SK-N-SH treated with all-trans-retinoic acid at 6 μM for 48 hours (cell line): Measurements from ENCODE around the gene TPRG1L.

Experiments used
- ATAC-seq: fragments of 200-7000 bp; cut with Tn5 transposase; 3 replicates; pipeline ENCODE4 v1.9.1; 2020; ENCODE audit warnings: mild to moderate bottlenecking, moderate library complexity
- ARNTL ChIP-seq: fragments of 450-650 bp; formaldehyde crosslinking; IDR thresholded peaks from 2 replicates; pipeline ENCODE4 v1.5.0; 2020; ENCODE audit warnings: low read depth, mild to moderate bottlenecking, moderate library complexity, borderline replicate concordance
- BACH2 ChIP-seq: fragments of 250-450 bp; sonication (Bioruptor Pico); IDR thresholded peaks from 2 replicates; pipeline ENCODE4 v1.9.0; 2021; ENCODE audit warnings: mild to moderate bottlenecking, borderline replicate concordance
- CSDC2 ChIP-seq: fragments of 250-450 bp; sonication (Bioruptor Pico); IDR thresholded peaks from 2 replicates; pipeline ENCODE4 v1.5.0; 2020; ENCODE audit warnings: mild to moderate bottlenecking, moderate library complexity
- GLIS3 ChIP-seq: fragments of 250-450 bp; sonication (Bioruptor Pico); IDR thresholded peaks from 2 replicates; pipeline ENCODE4 v1.5.0; 2020; ENCODE audit warnings: mild to moderate bottlenecking, moderate library complexity
- ISL1 ChIP-seq: fragments of 250-450 bp; sonication (Bioruptor Pico); IDR thresholded peaks from 2 replicates; pipeline ENCODE4 v2.1.2; 2022; ENCODE audit warnings: mild to moderate bottlenecking, moderate library complexity
- PATZ1 ChIP-seq: fragments of 250-450 bp; sonication (Bioruptor Pico); IDR thresholded peaks from 2 replicates; pipeline ENCODE4 v1.8.0; 2020; ENCODE audit warnings: mild to moderate bottlenecking, moderate library complexity, borderline replicate concordance
- PPARA ChIP-seq: fragments of 250-450 bp; sonication (Bioruptor Pico); IDR thresholded peaks from 2 replicates; pipeline ENCODE4 v1.5.0; 2020; ENCODE audit warnings: mild to moderate bottlenecking, borderline replicate concordance
- RARB ChIP-seq: fragments of 250-450 bp; sonication (Bioruptor Pico); IDR thresholded peaks from 2 replicates; pipeline ENCODE4 v1.8.0; 2021; ENCODE audit warnings: mild to moderate bottlenecking, moderate library complexity
- TCF4 ChIP-seq: fragments of 250-450 bp; sonication (Bioruptor Pico); IDR thresholded peaks from 2 replicates; pipeline ENCODE4 v1.8.0; 2021; ENCODE audit warnings: mild to moderate bottlenecking, moderate library complexity, borderline replicate concordance
- TOX ChIP-seq: fragments of 250-450 bp; sonication (Bioruptor Pico); IDR thresholded peaks from 2 replicates; pipeline ENCODE4 v1.8.0; 2021; ENCODE audit warnings: mild to moderate bottlenecking, moderate library complexity, borderline replicate concordance
- TSHZ2 ChIP-seq: fragments of 250-450 bp; sonication (Bioruptor Pico); IDR thresholded peaks from 2 replicates; pipeline ENCODE4 v1.5.0; 2020; ENCODE audit warnings: mild to moderate bottlenecking, moderate library complexity
- ZC3H10 ChIP-seq: fragments of 250-450 bp; sonication (Bioruptor Pico); IDR thresholded peaks from 2 replicates; pipeline ENCODE4 v1.5.1; 2021; ENCODE audit warnings: mild to moderate bottlenecking, moderate library complexity
- ZFP3 ChIP-seq: fragments of 250-450 bp; sonication (Bioruptor Pico); IDR thresholded peaks from 2 replicates; pipeline ENCODE4 v1.5.0; 2020; ENCODE audit warnings: mild to moderate bottlenecking, moderate library complexity
- ZFP30 ChIP-seq: fragments of 450-650 bp; formaldehyde crosslinking; IDR thresholded peaks from 2 replicates; pipeline ENCODE4 v1.5.0; 2022; ENCODE audit warnings: mild to moderate bottlenecking, moderate library complexity
- ZNF70 ChIP-seq: fragments of 450-650 bp; formaldehyde crosslinking; IDR thresholded peaks from 2 replicates; pipeline ENCODE4 v1.5.0; 2020; ENCODE audit warnings: mild to moderate bottlenecking, moderate library complexity
- ZNF8 ChIP-seq: fragments of 450-650 bp; formaldehyde crosslinking; IDR thresholded peaks from 2 replicates; pipeline ENCODE4 v1.5.0; 2020; ENCODE audit warnings: mild to moderate bottlenecking, moderate library complexity
- TF ChIP-seq, protein P1 (sequence below): fragments of 250-450 bp; sonication (Bioruptor Pico); IDR thresholded peaks from 2 replicates; pipeline ENCODE4 v1.5.1; 2021; ENCODE audit warnings: mild to moderate bottlenecking, moderate library complexity
- TF ChIP-seq, protein P2 (sequence below): fragments of 250-450 bp; sonication (Bioruptor Pico); IDR thresholded peaks from 2 replicates; pipeline ENCODE4 v1.5.1; 2020; ENCODE audit warnings: low read depth, mild to moderate bottlenecking, moderate library complexity

The TPRG1L gene

GRCh38 chr1:3678361-3679097 is 53.7 kb downstream of the TPRG1L start:
- ATAC-seq: no peak
- TF ChIP-seq ZNF70: no peak
- no peak for TF ChIP-seq ZFP3 (CRISPR knock-in tag)
- TF ChIP-seq ISL1: no peak
- no peak for TF ChIP-seq ZC3H10 (CRISPR knock-in tag)
- TF ChIP-seq PPARA (CRISPR knock-in tag): no peak
- TF ChIP-seq, protein P1, sequence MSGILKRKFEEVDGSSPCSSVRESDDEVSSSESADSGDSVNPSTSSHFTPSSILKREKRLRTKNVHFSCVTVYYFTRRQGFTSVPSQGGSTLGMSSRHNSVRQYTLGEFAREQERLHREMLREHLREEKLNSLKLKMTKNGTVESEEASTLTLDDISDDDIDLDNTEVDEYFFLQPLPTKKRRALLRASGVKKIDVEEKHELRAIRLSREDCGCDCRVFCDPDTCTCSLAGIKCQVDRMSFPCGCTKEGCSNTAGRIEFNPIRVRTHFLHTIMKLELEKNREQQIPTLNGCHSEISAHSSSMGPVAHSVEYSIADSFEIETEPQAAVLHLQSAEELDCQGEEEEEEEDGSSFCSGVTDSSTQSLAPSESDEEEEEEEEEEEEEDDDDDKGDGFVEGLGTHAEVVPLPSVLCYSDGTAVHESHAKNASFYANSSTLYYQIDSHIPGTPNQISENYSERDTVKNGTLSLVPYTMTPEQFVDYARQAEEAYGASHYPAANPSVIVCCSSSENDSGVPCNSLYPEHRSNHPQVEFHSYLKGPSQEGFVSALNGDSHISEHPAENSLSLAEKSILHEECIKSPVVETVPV (CRISPR knock-in tag): no peak
- no peak for TF ChIP-seq ZNF8 (CRISPR knock-in tag)
- no peak for TF ChIP-seq ZFP30 (CRISPR knock-in tag)
- TF ChIP-seq PATZ1: no peak
- no peak for TF ChIP-seq BACH2 (CRISPR knock-in tag)
- no peak for TF ChIP-seq TOX (CRISPR knock-in tag)
- no peak for TF ChIP-seq RARB (CRISPR knock-in tag)
- TF ChIP-seq, protein P2, sequence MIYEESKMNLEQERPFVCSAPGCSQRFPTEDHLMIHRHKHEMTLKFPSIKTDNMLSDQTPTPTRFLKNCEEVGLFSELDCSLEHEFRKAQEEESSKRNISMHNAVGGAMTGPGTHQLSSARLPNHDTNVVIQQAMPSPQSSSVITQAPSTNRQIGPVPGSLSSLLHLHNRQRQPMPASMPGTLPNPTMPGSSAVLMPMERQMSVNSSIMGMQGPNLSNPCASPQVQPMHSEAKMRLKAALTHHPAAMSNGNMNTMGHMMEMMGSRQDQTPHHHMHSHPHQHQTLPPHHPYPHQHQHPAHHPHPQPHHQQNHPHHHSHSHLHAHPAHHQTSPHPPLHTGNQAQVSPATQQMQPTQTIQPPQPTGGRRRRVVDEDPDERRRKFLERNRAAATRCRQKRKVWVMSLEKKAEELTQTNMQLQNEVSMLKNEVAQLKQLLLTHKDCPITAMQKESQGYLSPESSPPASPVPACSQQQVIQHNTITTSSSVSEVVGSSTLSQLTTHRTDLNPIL (CRISPR knock-in tag): no peak
- no peak for TF ChIP-seq TCF4 (CRISPR knock-in tag)
- no peak for TF ChIP-seq TSHZ2
- TF ChIP-seq CSDC2 (CRISPR knock-in tag): no peak
- TF ChIP-seq GLIS3 (CRISPR knock-in tag): no peak
- TF ChIP-seq ARNTL (CRISPR knock-in tag): no peak

DNA sequence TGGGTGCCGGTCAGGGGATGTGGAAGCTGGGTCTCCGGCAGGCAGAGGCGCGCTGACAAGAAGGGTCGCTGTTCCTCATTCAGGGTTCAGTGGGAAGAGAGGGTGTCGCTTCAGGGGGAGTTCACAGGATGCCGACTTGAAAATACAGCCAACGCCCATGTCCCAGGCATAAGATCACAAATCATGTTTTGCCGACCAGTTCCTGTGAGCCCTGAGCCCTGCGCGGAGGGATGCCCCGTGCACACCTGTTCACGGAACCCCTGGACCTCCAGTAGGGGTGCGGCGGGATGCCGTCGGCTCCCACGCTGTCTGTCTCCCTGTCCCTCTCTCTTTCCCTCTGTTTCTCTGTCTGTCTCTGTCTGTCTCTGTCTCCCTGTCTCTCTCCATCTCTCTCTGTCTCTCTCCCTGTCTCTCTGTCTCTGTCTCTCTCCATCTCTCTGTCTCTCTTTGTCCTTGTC is 54.3 kb downstream of the TPRG1L start:
- no peak for TF ChIP-seq PATZ1
- TF ChIP-seq, protein P2 (CRISPR knock-in tag): no peak
- ATAC-seq: no peak
